GM18868 (cell line): ENCODE results near the gene ZFYVE9.

Experiments used
- ATAC-seq: cut with Tn5 transposase; IDR thresholded peaks from one replicate; pipeline ENCODE4 v1.9.1; 2021; ENCODE audit warnings: mild to moderate bottlenecking, moderate library complexity; ENCODE audit not compliant: unreplicated experiment

ZFYVE9 gene

DNA sequence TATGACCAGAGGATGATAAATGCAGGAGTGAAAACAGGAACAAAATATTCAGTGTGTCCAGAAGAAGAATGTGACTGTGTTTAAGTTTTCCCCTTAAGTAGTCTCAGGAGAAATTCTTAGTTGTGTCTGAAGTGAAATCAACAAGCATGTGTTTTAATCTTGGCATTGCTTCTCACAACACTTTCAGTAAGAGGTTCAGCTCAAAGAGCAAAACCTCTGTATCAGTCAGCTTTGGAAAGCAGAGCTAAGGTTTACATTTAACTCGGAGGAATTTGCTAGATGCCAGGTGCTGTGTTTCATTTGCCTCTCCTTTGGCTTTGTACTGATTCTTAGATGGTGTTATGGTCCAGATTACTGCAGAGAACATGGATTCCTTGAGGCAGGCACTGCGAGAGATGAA lies 195.6 kb downstream of the ZFYVE9 start:
- ATAC-seq = no peak

DNA sequence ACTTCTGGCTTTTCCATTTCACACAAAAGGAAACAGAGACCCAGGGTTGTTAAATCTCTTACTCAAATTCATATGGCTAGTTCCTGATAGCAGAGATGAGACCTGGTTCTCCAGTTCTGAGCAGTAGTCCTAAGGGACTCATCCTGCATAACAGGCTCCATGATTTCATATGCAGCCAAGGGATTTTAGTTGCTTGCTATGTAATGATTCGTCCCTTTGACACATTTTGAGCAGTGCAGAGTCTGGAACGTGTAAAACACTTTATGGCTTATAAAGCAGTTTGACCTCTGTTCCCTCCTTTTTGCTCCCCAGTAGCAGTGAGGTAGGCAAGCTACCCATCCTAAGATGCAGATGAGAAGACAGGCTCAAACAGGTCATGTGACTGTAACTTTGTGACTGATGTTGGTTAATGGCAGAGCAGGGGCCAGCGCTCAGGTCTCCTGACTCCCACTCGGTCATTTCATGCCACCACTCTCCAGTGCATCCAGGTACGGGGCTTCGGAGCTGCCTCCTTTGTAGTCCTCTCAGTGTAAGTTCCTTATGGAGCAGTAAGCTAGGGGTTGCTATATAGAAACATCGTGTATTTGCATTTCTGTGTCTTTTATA lies 199.9 kb downstream of the ZFYVE9 start:
- no peak for ATAC-seq

GRCh38 chr1:52343979-52344378 lies 202.1 kb downstream of the ZFYVE9 start:
- no peak for ATAC-seq

DNA sequence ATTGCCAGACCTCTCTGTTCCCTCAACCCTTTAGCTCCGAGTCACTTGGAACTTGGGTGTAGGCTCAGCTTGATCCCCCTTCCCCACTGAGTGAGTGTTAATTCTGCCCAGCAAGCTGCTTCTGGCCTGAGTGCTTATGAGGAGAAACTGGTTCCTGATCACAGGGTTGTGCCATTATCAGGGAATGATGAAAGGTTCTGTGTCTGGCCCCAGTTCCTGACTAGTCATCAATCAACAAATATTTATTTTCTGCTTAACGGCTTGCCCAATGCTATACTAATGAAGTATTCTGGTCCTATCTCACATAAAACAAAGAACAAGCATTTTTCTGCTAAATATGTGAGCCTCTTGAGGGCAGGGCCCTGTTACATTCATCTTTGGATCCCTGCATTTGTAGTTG lies 203.4 kb downstream of the ZFYVE9 start:
- no peak for ATAC-seq

DNA sequence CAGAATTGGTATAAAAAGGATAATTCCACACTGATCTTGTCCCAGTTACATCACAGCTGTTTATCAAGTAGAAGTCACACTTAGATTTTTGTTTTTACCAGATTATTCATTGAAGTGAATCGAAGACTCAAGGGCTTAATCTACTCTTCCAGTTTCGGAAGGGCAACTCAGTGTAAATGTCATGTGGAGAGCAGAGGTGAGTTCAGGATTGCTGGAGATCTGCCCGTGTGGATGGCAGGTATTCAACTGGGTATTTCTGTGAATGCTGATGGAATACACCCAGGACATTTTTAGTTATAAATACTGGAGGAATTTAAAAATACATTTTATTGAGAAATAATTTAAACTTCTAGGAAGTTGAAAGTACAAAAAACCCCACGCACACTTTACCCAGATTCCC lies 204.8 kb downstream of the ZFYVE9 start:
- no peak for ATAC-seq

DNA sequence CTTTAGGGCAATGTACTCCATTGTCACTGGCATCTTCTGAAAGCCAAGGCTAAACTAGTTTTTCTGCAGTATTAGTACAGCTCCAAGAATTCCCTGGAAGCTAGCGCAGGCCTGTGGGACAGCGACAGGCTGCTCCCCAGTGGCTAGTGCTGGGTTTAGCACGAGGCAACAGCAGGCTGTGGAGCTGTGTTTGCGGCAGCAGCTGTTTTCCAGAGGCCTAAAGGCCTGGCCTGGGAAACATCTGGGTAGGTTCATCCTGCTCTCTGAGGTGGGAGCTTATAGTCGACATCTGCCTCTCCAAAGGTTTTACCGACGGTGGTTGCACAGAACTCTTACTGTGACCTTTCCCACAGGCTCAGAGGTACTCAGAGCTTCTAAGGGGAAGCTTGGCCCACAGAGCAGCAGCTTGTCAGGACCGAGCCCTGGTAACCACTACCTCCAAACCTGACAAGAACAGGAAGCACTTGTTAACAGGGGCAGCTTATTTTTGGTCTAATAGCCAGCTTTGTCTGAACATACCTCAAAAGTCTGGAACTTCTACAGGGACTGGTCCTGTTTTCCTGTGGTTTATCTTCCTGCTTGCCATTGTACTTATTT lies 206.9 kb downstream of the ZFYVE9 start:
- no peak for ATAC-seq

- ATAC-seq = no peak
These were observed 210.8 kb downstream of the ZFYVE9 start for GRCh38 chr1:52352690-52353089.

GRCh38 chr1:52355436-52355835 lies 213.5 kb downstream of the ZFYVE9 start:
- no peak for ATAC-seq

DNA sequence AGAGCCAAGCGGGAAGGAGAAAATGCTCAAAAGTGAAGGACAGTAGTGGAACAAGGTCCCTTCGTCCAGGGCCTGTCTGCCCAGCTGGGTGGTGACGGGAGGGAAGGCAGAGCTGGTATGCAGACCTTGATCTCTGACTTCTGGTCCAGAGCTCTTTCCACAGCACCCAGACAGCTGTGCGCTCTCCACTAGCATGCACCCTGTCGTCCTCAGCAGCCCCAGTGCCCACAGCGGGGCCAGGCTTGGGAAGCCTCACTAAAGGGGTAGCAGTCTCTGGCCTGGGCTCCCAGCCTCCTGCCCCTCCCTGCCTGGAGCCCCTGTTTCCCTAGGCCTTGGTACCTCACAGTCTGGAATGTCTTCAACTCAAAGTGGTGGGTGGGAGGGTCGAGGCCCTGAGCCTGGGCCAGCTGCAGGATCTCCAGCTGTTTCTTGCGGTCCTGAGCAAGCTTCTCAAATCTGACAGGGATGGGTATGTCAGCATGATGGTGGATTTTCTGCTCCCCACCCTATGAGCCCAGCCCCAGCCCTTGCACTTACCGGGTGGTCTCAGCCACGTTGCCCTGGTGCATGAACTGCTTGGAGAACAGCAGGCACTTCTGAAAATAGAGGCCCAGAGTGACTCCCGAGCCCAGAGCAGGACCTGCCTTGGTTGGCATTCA lies 214.1 kb downstream of the ZFYVE9 start:
- no peak for ATAC-seq

GRCh38 chr1:52356818-52357355 lies 215.0 kb downstream of the ZFYVE9 start:
- ATAC-seq = no peak

DNA sequence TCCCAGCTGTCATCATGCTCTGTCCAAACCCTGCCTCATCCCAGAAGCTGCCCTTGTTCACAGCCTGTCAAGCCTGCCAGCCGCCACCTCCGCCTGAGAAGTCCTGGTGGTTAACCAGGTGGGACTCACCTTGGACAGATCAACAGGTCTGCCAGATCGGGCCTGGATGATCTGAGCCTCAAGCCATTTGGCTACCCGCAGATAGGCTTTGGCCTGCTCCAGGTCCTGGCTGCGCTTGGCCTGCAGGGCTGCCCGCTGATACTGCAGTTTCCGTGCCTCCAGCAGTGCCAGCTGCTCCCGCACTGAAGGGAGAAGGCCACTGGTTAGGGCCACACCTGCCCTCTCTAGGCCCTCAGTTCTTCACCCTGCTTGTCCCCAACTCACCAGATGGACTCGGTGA lies 215.5 kb downstream of the ZFYVE9 start:
- ATAC-seq = no peak

DNA sequence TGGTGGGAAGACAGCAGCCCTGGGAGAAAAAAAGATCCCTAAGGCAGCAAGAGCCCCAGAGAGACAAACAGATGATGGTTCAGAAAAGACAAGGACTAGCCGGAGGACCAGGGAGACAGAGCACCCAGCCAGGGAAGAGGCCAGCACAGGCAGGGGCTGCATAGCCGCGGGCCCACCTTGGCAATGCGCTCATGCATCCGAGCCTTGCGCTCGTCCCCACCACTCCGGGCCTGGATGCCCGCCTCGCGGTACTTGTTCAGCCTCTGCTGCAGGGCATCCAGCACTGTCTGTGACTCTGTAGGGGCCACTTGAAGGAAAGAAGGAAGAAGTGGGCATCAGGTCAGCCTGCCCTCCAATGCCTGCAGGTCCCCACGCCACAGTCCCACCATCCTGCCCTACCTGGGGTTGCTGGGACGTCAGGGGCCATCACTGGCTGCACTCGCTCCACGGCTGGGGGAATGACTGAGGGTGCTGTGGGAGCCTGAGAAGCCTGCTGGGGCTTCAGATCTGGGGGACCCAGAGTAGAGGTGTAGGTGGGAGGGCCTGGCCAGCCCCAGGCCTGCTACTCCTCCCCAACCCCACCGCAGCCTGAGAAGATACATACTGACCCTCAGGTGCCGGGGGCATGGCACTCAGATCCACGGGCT lies 217.1 kb downstream of the ZFYVE9 start:
- ATAC-seq = no peak

- ATAC-seq = no peak
These were observed 218.0 kb downstream of the ZFYVE9 start for GRCh38 chr1:52359676-52360594.

DNA sequence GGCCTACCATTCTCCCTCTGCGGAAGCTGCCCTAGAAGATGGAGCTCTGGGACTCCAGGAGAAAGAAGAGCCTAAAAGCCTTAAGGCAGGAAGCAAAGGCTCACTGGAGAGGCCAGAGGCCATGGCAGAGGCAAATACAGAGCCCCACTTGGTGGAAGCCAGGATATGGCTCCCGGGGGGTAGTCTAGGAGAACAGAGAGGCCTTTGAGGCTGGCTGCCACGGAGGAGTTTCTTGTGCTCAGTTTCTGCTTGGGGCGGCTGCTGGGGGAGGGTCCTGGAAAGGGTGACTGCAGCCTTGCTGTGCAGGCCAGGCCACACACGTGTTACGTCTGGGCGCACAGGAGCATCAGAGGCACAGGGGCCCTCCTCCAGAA lies 218.7 kb downstream of the ZFYVE9 start:
- ATAC-seq = no peak

- no peak for ATAC-seq
These were observed 222.4 kb downstream of the ZFYVE9 start for GRCh38 chr1:52364235-52364839.

DNA sequence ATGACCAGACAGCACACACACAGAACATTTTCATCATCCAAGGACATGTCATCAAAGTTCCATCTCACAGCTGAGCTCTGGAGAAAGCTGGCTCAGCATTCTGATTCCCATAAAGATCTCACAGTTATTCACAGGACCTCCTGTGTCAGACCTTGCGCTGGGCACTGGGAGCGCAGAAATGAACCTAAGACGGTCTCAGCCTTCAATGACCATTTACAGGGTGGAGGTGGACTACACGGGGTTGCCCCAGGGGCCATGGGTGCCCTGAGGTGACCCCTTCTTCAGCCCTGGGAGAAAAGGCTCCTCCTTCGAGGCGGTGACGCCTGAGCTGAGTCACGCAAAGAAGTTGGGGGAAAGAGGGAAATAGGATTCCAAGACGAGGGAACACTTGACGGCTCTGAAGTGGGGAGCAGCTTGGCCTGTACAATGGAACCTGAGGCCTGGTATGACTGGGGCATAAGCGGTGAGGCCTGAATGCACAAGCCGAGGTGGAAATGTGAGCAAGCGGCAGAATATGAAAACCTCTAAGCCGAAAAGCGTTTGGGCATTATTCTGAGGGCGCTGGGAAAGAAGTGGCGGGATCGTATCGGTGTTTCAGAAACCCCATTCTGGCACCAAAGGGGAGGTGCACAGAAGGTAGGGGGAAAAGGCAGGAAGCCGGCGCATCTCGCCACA lies 223.3 kb downstream of the ZFYVE9 start:
- ATAC-seq = no peak

DNA sequence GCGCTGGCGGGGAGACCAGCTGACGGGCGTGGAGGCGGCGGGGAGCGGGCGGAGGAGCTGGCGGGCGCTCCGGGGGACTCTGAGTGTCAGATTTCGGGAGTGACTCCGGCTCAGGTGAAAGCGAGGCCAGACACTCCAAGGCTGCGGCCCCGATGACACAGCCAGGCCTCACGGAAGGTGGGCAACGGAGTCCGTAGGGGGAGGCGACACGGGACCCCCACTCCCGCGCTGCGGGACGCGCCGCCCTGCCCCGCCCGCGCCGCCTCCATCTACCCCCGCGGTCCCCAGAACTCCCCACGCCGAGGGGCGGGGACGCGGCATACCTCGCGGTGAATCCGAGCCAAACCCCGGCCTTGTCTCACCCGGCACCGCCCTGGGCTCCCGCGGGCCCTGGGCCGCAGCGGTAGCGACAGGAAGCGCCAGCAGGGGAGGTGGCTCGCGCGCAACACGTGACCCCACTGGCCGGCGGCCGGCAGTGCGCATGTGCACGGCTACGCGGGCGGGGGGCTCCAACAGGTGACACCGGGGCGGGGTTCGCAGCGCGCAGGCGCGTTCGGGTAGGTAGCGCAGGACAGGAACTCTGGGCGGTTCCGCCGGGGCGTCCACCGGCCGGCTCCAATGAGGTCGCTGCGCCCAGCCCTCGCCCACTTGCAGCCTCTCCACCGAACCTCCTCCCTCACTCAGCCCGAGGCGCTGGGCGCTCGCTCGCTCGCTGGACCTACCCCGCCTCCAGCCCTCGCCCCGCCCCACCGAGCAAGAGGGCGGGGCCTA lies 224.0 kb downstream of the ZFYVE9 start, which contains the start of gene CC2D1B:
Gene CC2D1B (minus strand): TSS at position 460 of the 771 bp plus-strand sequence. CDS start 1,585 bp downstream, outside the sequence.
- ATAC-seq = peak; percentile 92

DNA sequence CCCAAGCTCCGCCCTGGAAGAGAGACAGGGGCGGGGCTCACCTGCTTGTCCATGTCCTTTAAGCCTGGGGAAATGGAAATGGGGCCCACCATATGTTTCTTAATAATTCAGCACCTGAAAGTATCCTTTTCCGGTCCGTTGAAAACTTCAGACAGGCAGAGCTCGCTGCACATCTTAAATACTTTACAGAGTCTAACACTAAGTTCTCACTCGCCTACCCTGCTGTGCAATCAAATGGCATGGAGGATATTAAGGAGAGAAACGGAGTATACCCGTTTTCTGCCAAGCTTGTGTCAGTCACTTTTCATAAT lies 224.6 kb downstream of the ZFYVE9 start:
- ATAC-seq = no peak

- ATAC-seq = no peak
These were observed 225.4 kb downstream of the ZFYVE9 start for GRCh38 chr1:52367272-52367671.
